ENCODE results near the gene PSMG1. TPM values are rescaled to one million over a fixed set of nuclear protein-coding genes. Genes with fewer than 3 reads are reported as not detected.

Gene PSMG1
- total and polyA plus RNA-seq, 9 of the 15 experiments (the other 6 are each of a cell fraction or from before 2014, with no cell fraction given) = 54.5 to 427 (median 328) TPM

GRCh38 chr21:39173716-39174680, 9.3 kb downstream of the PSMG1 start:
- H3K36me3 ChIP-seq (ENCODE audit: control insufficient read depth, insufficient read depth, low read length) = peaks cover 90% of the 10 kb centered on the region
- H3K9ac ChIP-seq (ENCODE audit: insufficient read depth in 1 of 2, low read depth in 2 of 2, low read length in 2 of 2) = no peak overlapping the region
- in situ Hi-C loops (cut with MboI) = no loop called here
- no peaks in the 10 kb centered on the region for H3K9me3 ChIP-seq (replicated peaks; ENCODE audit: control insufficient read depth, insufficient read depth, low read depth, low read length)
- no peaks in the 10 kb centered on the region for H3K27me3 ChIP-seq (ENCODE audit: control insufficient read depth in 2 of 2, insufficient read depth in 2 of 2, low read length in 2 of 2)
- peaks cover 3% of the 10 kb centered on the region for H3K9me1 ChIP-seq (ENCODE audit: control insufficient read depth, insufficient read depth, low read length)
- POLR2A ChIA-PET = interaction anchor here (0.6 to 1.8 kb wide), 3 partner anchors 9 to 71 kb away, joined by 3 to 12 read pairs (median 5); partner anchors contain the start of gene PSMG1
- no TSS peak for BruUV-seq (replicated peaks)
- TF ChIP-seq CBFA2T3 (IDR thresholded peaks at IDR 0.05) (peak; percentile 57), CBFA2T2 (conservative IDR thresholded peaks at IDR 0.05) (peak; percentile 50), POLR2AphosphoS2 (IDR thresholded peaks at IDR 0.05; ENCODE audit: low read length) (no peak), TCF7L2 (IDR thresholded peaks at IDR 0.05; ENCODE audit: low read depth, low read length) (no peak), NR1H2 (CRISPR knock-in tag; IDR thresholded peaks at IDR 0.05) (no peak), CCNT2 (IDR thresholded peaks at IDR 0.05; ENCODE audit: borderline replicate concordance, extremely low read depth, insufficient read length, low read depth, low read length) (no peak), TCF3 (CRISPR knock-in tag; IDR thresholded peaks at IDR 0.05) (peak; percentile 53), POLR2B (IDR thresholded peaks at IDR 0.05; ENCODE audit: low read depth, partially characterized antibody) (peak; percentile 6)
- H3K27ac ChIP-seq (ENCODE audit: extremely low read depth, low read depth, low read length) = no peak overlapping the region
- H3K4me2 ChIP-seq (ENCODE audit: insufficient read depth, low read length) = no peak overlapping the region
- DNase-seq (ENCODE audit: extremely low read depth in 1 of 4, low spot score in 3 of 4) (no peak), FAIRE-seq (no peak), ATAC-seq (no peak; the same call in 2 of the 3 replicates)
- H4K20me1 ChIP-seq (replicated peaks; ENCODE audit: control insufficient read depth, insufficient read depth, low read length) = peaks cover 5% of the 10 kb centered on the region; the same call in 1 of the 2 replicates
- intact Hi-C loops (cut with micrococcal nuclease) = no loop called here
- CTCF ChIA-PET (ENCODE audit: low intra/inter-chr PET ratio) = interaction anchor here (1.7 kb wide), 1 partner anchor 440 kb away, joined by 5 read pairs; no protein-coding TSS in a partner anchor
- H3K4me3 ChIP-seq = no peak overlapping the region
- peaks cover 0 to 2% of the 10 kb centered on the region in 2 experiments; a peak in 1 of 5 replicates for H3K4me1 ChIP-seq (replicated peaks in 1 of 2; ENCODE audit: control insufficient read depth in 2 of 2, insufficient read depth in 2 of 2, low read length in 2 of 2)
- WGBS (ENCODE audit: insufficient coverage, low coverage, missing lambda C conversion rate) = 95% methylated on average over 3 of the region's 3 CpGs
- H2AFZ ChIP-seq (ENCODE audit: low read depth, low read length) = no peak overlapping the region
- peaks cover 32% of the 10 kb centered on the region for H3K79me2 ChIP-seq (ENCODE audit: control insufficient read depth, insufficient read depth, low read length)
